Mesenchymal stem cell (in vitro differentiated cells and primary cell): ENCODE results near the gene TUSC1.

Experiments
- DNase-seq: peaks from one replicate; pipeline ENCODE4 v3.0.0-alpha.2; 2013
- H2AFZ ChIP-seq: one replicate; pipeline ENCODE4 v1.6.1; 2013; ENCODE audit warnings: low read depth, mild to moderate bottlenecking, control low read depth, inconsistent platforms, low read length, moderate library complexity
- H2AK5ac ChIP-seq: 2 replicates; pipeline ENCODE4 v1.6.1; 2013; ENCODE audit warnings: low read length, moderate library complexity, mild to moderate bottlenecking, inconsistent platforms; ENCODE audit not compliant: severe bottlenecking
- H2BK120ac ChIP-seq: one replicate; pipeline ENCODE4 v1.6.1; 2013; ENCODE audit warnings: low read depth, mild to moderate bottlenecking, inconsistent platforms, low read length, moderate library complexity
- H2BK12ac ChIP-seq, 2 experiments: one replicate each; pipeline ENCODE4 v1.6.1; 2013; ENCODE audit warnings: inconsistent platforms in 2 of 2, low read length in 2 of 2, mild to moderate bottlenecking in 2 of 2, moderate library complexity in 2 of 2, control low read depth in 1 of 2
- H2BK15ac ChIP-seq: one replicate; pipeline ENCODE4 v1.6.1; 2013; ENCODE audit warnings: mild to moderate bottlenecking, low read depth, inconsistent platforms; ENCODE audit not compliant: poor library complexity, severe bottlenecking
- H2BK5ac ChIP-seq: 2 replicates; pipeline ENCODE4 v1.6.1; 2013; ENCODE audit warnings: low read depth, mild to moderate bottlenecking, low read length, control low read depth, inconsistent platforms; ENCODE audit not compliant: poor library complexity, severe bottlenecking
- H3K14ac ChIP-seq, 2 experiments: one replicate each; pipeline ENCODE4 v1.6.1; 2013; ENCODE audit warnings: inconsistent platforms in 2 of 2, low read length in 2 of 2, control low read depth in 1 of 2, mild to moderate bottlenecking in 1 of 2, moderate library complexity in 1 of 2
- H3K18ac ChIP-seq, 2 experiments: one replicate each; pipeline ENCODE4 v1.6.1; 2013; ENCODE audit warnings: inconsistent platforms in 2 of 2, low read length in 2 of 2, control low read depth in 1 of 2, low read depth in 1 of 2, mild to moderate bottlenecking in 1 of 2
- H3K23ac ChIP-seq, 2 experiments: one replicate each; pipeline ENCODE4 v1.6.1; 2013; ENCODE audit warnings: inconsistent platforms in 2 of 2, low read length in 2 of 2, mild to moderate bottlenecking in 2 of 2, moderate library complexity in 2 of 2, control low read depth in 1 of 2
- H3K27ac ChIP-seq: 2 replicates; pipeline ENCODE4 v1.5.1; 2013; ENCODE audit warnings: mild to moderate bottlenecking, moderate library complexity, low read length, control low read depth, inconsistent platforms; ENCODE audit not compliant: poor library complexity, severe bottlenecking
- H3K27me3 ChIP-seq, 2 experiments: 2 replicates each; pipeline versions ENCODE4 v1.6.1 to v1.7.0; 2013; ENCODE audit warnings: low read length in 2 of 2, mild to moderate bottlenecking in 2 of 2, moderate library complexity in 2 of 2, control low read depth in 1 of 2, inconsistent platforms in 1 of 2; ENCODE audit not compliant: control insufficient read depth in 1 of 2, insufficient read depth in 1 of 2
- H3K36me3 ChIP-seq, 2 experiments: 2 replicates each; pipeline versions ENCODE4 v1.6.1 to v1.7.0; 2013; ENCODE audit warnings: low read length in 2 of 2, control low read depth in 1 of 2, inconsistent platforms in 1 of 2, low read depth in 1 of 2, mild to moderate bottlenecking in 1 of 2; ENCODE audit not compliant: insufficient read depth in 2 of 2, control insufficient read depth in 1 of 2
- H3K4ac ChIP-seq, 2 experiments: one replicate each; pipeline ENCODE4 v1.6.1; 2013; ENCODE audit warnings: inconsistent platforms in 2 of 2, low read length in 2 of 2, mild to moderate bottlenecking in 2 of 2, moderate library complexity in 2 of 2, control low read depth in 1 of 2, low read depth in 1 of 2
- H3K4me1 ChIP-seq: 2 replicates; pipeline ENCODE4 v1.6.1; 2013; ENCODE audit warnings: low read depth, low read length, control low read depth; ENCODE audit not compliant: control insufficient read depth, insufficient read depth
- H3K4me2 ChIP-seq: 2 replicates; pipeline ENCODE4 v1.6.1; 2013; ENCODE audit warnings: low read length, mild to moderate bottlenecking, inconsistent platforms; ENCODE audit not compliant: poor library complexity, severe bottlenecking
- H3K4me3 ChIP-seq, 2 experiments: 2 replicates each; pipeline versions ENCODE4 v1.5.1 to v1.7.0; 2013; ENCODE audit warnings: low read length in 2 of 2, mild to moderate bottlenecking in 2 of 2, control low read depth in 1 of 2, low read depth in 1 of 2; ENCODE audit not compliant: insufficient read depth in 1 of 2
- H3K79me1 ChIP-seq: replicated peaks from 2 replicates; pipeline ENCODE4 v1.6.1; 2013; ENCODE audit warnings: mild to moderate bottlenecking, control low read depth, low read length, inconsistent platforms; ENCODE audit not compliant: poor library complexity, severe bottlenecking
- H3K9ac ChIP-seq: 2 replicates; pipeline ENCODE4 v1.7.0; 2013; ENCODE audit warnings: mild to moderate bottlenecking, low read length, moderate library complexity
- H3K9me3 ChIP-seq: 2 replicates; pipeline ENCODE4 v1.7.0; 2013; ENCODE audit warnings: mild to moderate bottlenecking, low read length; ENCODE audit not compliant: control insufficient read depth
- H4K8ac ChIP-seq: one replicate; pipeline ENCODE4 v1.6.1; 2013; ENCODE audit warnings: inconsistent platforms, mild to moderate bottlenecking, low read length, moderate library complexity
- H4K91ac ChIP-seq: one replicate; pipeline ENCODE4 v1.6.1; 2013; ENCODE audit warnings: mild to moderate bottlenecking, low read length, inconsistent platforms
- WGBS: methylation state at CpG from one replicate; pipeline ENCODE4 v1.1.7; 2013; ENCODE audit warnings: mixed read lengths; 5-methylcytosine and 5-hydroxymethylcytosine counted together

The TUSC1 gene

DNA sequence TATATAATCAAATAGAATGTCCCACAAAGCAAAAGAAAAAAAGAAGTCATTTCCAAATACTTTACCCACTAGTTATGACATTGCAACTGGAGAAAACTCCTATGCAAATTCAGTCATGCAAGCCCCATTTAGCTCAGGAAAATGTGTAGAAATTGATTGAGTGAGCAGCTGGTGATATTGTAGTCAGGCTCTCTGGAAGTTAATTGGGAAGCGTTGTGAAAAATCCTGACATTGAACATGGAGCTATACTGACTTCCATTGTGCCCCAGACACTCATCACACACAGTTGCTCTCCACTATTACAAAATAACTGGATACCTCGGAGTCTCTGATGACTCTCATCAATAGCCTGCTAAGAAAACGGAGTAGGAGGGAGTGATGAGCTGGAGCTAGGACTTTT is 49.0 kb downstream of the TUSC1 start:
- no peak overlapping the region for H2BK120ac ChIP-seq
- no peak overlapping the region for H3K4me3 ChIP-seq
- H3K18ac ChIP-seq, result no peak overlapping the region
- H3K79me1 ChIP-seq, result no peaks in the 10 kb centered on the region
- H4K91ac ChIP-seq, result no peak overlapping the region
- WGBS, result no CpG with 5 or more reads among the region's 3 CpGs
- no peak overlapping the region for H2BK15ac ChIP-seq
- no peak overlapping the region for H3K14ac ChIP-seq
- H3K9me3 ChIP-seq, result no peaks in the 10 kb centered on the region
- no peak overlapping the region for H2AK5ac ChIP-seq
- no peak overlapping the region for H3K4ac ChIP-seq
- H3K4me2 ChIP-seq, result no peak overlapping the region
- H3K36me3 ChIP-seq, result no peaks in the 10 kb centered on the region
- H3K27ac ChIP-seq, result no peak overlapping the region
- H3K4me1 ChIP-seq, result no peaks in the 10 kb centered on the region
- no peak overlapping the region for H2BK12ac ChIP-seq
- no peaks in the 10 kb centered on the region for H3K27me3 ChIP-seq
- no peak overlapping the region for H3K9ac ChIP-seq
- no peak overlapping the region for H2AFZ ChIP-seq
- no peak for DNase-seq
- H2BK5ac ChIP-seq, result no peak overlapping the region
- no peak overlapping the region for H4K8ac ChIP-seq
- no peak overlapping the region for H3K23ac ChIP-seq
